Caco-2 (cell line): ENCODE measurements around the gene CABP1. TPM values are rescaled to one million over a fixed set of nuclear protein-coding genes. Genes with fewer than 3 reads are reported as not detected.
"Not testable (repeated sequence)": the region's sequence is repeated elsewhere in the genome, so short reads cannot be mapped to it uniquely, and the experiment has no call there.

Experiments used
- BruUV-seq: library from RNA; stranded (reverse); fragments of 400-500 nt; replicated peaks from 2 replicates; lab custom pipeline; 2021; lab: Mats Ljungman, UMichigan
- CTCF ChIA-PET: fragments of 300-600 bp; sonication (Branson Sonifier 250); formaldehyde crosslinking; loops from one replicate; lab custom pipeline; 2022; ENCODE audit warnings: antibody characterized with exemption; lab: Charles Lee
- POLR2A ChIA-PET: fragments of 300-600 bp; sonication (Branson Sonifier 250); formaldehyde crosslinking; loops from one replicate; lab custom pipeline; 2022; ENCODE audit warnings: antibody characterized with exemption; lab: Charles Lee
- DNase-seq, 2 experiments: peaks; one replicate each; pipeline versions ENCODE4 v3.0.0 to v3.0.0-alpha.2; 2020 to 2022
- H3K27me3 ChIP-seq: replicated peaks from 2 replicates; pipeline ENCODE4 v1.6.0; 2011; ENCODE audit warnings: low read length; ENCODE audit not compliant: control insufficient read depth, insufficient read depth
- H3K36me3 ChIP-seq: 2 replicates; pipeline ENCODE4 v1.5.1; 2011; ENCODE audit warnings: low read length; ENCODE audit not compliant: control insufficient read depth, insufficient read depth
- H3K4me1 ChIP-seq: fragments of 250-450 bp; sonication (Bioruptor Pico); 2 replicates; pipeline ENCODE4 v1.5.1; 2020; ENCODE audit warnings: mild to moderate bottlenecking
- H3K4me3 ChIP-seq: 2 replicates; pipeline ENCODE4 v1.5.1; 2011; ENCODE audit warnings: low read depth, mild to moderate bottlenecking, control low read depth, low read length
- H3K9me3 ChIP-seq: fragments of 250-450 bp; sonication (Bioruptor Pico); 2 replicates; pipeline ENCODE4 v1.5.1; 2020; ENCODE audit warnings: mild to moderate bottlenecking, moderate library complexity
- H3K27ac Mint-ChIP-seq: one replicate; pipeline ENCODE4 v1.8.0; 2022; ENCODE audit warnings: mixed read lengths; ENCODE audit not compliant: unreplicated experiment
- H3K27me3 Mint-ChIP-seq: one replicate; pipeline ENCODE4 v1.8.0; 2022; ENCODE audit warnings: mixed read lengths; ENCODE audit not compliant: insufficient read depth, unreplicated experiment
- H3K36me3 Mint-ChIP-seq: one replicate; pipeline ENCODE4 v1.8.0; 2022; ENCODE audit warnings: mild to moderate bottlenecking, mixed read lengths; ENCODE audit not compliant: insufficient read depth, unreplicated experiment
- H3K4me1 Mint-ChIP-seq: one replicate; pipeline ENCODE4 v1.8.0; 2022; ENCODE audit warnings: low read depth, mixed read lengths; ENCODE audit not compliant: unreplicated experiment
- H3K4me3 Mint-ChIP-seq: one replicate; pipeline ENCODE4 v1.8.0; 2022; ENCODE audit warnings: mild to moderate bottlenecking, moderate library complexity, mixed read lengths; ENCODE audit not compliant: unreplicated experiment
- H3K9me3 Mint-ChIP-seq: one replicate; pipeline ENCODE4 v1.8.0; 2022; ENCODE audit warnings: mixed read lengths; ENCODE audit not compliant: unreplicated experiment
- intact Hi-C: fragments of 100-400 bp; cut with micrococcal nuclease; formaldehyde crosslinking; loops from one replicate; pipeline ENCODE4 v1.10.0; 2022; ENCODE audit not compliant: unreplicated experiment
- total RNA-seq: library from RNA; stranded (reverse); gene quantifications from 2 replicates; pipeline ENCODE4 v1.2.3, GENCODE V29; 2022
- TF ChIP-seq, protein P1 (sequence below), 2 experiments: fragments of 200-600 bp in 1 of 2; IDR thresholded peaks; 1 replicate in 1 of 2; 2 replicates in 1 of 2; pipeline versions ENCODE4 v1.5.1 to v1.8.0; 2011 to 2022; ENCODE audit warnings: antibody characterized with exemption in 1 of 2, control low read depth in 1 of 2, inconsistent platforms in 1 of 2, low read depth in 1 of 2, low read length in 1 of 2, mild to moderate bottlenecking in 1 of 2, moderate library complexity in 1 of 2; ENCODE audit not compliant: insufficient read depth in 1 of 2, severe bottlenecking in 1 of 2, unreplicated experiment in 1 of 2

The CABP1 gene
- total RNA-seq, 1 experiment from 2014 or later: 0.95 TPM

GRCh38 chr12:120598674-120599463 is 41.6 kb upstream of the CABP1 start:
- CTCF ChIA-PET: no interaction called here

DNA sequence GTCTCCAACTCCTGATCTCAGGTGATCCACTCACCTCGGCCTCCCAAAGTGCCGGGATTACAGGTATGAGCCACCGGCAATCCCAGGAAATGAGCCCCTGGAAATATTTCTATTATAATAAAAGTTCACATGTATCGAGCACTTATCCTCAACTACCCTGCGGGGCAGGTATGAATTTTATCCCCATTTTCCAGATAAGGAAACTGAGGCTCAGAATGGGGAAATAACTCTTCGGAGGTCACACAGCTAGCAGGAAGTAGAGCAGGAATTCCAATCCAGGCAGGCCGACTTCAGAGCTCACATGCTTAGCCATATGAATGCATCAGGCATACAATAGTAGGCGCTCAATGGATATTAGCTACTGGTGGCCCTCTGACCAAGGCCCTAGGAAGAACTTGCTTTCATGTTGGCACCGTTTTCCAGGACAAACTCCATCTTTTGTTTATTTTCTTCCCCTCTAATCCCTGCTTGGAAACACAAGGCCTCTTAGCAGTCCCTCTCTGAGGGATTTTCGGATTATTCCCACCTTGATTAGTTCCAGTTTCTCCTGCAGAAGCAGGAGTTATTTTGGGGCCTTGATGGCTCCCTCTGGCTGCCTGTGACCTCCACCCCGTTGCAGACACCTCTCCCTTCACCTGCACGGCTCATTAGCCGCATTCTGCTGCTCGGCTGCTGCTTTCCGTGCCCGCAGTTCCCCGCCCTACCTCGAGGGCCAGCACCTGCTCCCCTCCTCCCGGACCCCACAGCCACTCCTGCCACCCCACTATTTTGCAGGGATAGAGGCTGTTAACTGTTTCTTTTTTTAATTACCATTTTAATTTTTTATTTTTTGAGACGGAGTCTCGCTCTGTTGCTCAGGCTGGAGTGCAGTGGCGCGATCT is 40.5 kb upstream of the CABP1 start:
- ChIA-PET POLR2A (no interaction called here), CTCF (no interaction called here)
- H3K27me3 Mint-ChIP-seq: no peaks in the 10 kb centered on the region
- Histone ChIP-seq H3K36me3 (no peaks in the 10 kb centered on the region), H3K27me3 (no peaks in the 10 kb centered on the region), H3K4me3 (no peak overlapping the region), H3K9me3 (no peaks in the 10 kb centered on the region), H3K4me1 (no peaks in the 10 kb centered on the region)
- TF ChIP-seq, protein P1, sequence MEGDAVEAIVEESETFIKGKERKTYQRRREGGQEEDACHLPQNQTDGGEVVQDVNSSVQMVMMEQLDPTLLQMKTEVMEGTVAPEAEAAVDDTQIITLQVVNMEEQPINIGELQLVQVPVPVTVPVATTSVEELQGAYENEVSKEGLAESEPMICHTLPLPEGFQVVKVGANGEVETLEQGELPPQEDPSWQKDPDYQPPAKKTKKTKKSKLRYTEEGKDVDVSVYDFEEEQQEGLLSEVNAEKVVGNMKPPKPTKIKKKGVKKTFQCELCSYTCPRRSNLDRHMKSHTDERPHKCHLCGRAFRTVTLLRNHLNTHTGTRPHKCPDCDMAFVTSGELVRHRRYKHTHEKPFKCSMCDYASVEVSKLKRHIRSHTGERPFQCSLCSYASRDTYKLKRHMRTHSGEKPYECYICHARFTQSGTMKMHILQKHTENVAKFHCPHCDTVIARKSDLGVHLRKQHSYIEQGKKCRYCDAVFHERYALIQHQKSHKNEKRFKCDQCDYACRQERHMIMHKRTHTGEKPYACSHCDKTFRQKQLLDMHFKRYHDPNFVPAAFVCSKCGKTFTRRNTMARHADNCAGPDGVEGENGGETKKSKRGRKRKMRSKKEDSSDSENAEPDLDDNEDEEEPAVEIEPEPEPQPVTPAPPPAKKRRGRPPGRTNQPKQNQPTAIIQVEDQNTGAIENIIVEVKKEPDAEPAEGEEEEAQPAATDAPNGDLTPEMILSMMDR (IDR thresholded peaks at IDR 0.05; ENCODE audit: insufficient read depth in 1 of 2, low read depth in 1 of 2, low read length in 1 of 2, severe bottlenecking in 1 of 2, unreplicated experiment in 1 of 2): no peak
- H3K4me3 Mint-ChIP-seq: no peak overlapping the region
- intact Hi-C loops: no loop called here
- no peaks in the 10 kb centered on the region for H3K36me3 Mint-ChIP-seq
- DNase-seq: no peak
- BruUV-seq: no TSS peak
- H3K27ac Mint-ChIP-seq: no peak overlapping the region
- H3K9me3 Mint-ChIP-seq: no peaks in the 10 kb centered on the region
- H3K4me1 Mint-ChIP-seq: no peaks in the 10 kb centered on the region

More at GRCh38 chr12:120598674-120599463, 41.6 kb upstream of the CABP1 start:
- no peaks in the 10 kb centered on the region for H3K27me3 ChIP-seq
- no peak overlapping the region for H3K4me3 ChIP-seq
- Mint-ChIP-seq H3K9me3 (no peaks in the 10 kb centered on the region), H3K27me3 (no peaks in the 10 kb centered on the region), H3K4me3 (no peak overlapping the region), H3K27ac (no peak overlapping the region), H3K4me1 (no peaks in the 10 kb centered on the region), H3K36me3 (no peaks in the 10 kb centered on the region)
- no peak for DNase-seq
- no peaks in the 10 kb centered on the region for H3K9me3 ChIP-seq
- H3K36me3 ChIP-seq: no peaks in the 10 kb centered on the region
- H3K4me1 ChIP-seq: no peaks in the 10 kb centered on the region
- no TSS peak for BruUV-seq
- TF ChIP-seq, protein P1 (IDR thresholded peaks at IDR 0.05; ENCODE audit: insufficient read depth in 1 of 2, low read depth in 1 of 2, low read length in 1 of 2, severe bottlenecking in 1 of 2, unreplicated experiment in 1 of 2): no peak
- intact Hi-C loops: no loop called here
- POLR2A ChIA-PET: interaction anchor here (0.5 kb wide), 1 partner anchor 27 kb away, joined by 6 read pairs; no protein-coding TSS in a partner anchor

DNA sequence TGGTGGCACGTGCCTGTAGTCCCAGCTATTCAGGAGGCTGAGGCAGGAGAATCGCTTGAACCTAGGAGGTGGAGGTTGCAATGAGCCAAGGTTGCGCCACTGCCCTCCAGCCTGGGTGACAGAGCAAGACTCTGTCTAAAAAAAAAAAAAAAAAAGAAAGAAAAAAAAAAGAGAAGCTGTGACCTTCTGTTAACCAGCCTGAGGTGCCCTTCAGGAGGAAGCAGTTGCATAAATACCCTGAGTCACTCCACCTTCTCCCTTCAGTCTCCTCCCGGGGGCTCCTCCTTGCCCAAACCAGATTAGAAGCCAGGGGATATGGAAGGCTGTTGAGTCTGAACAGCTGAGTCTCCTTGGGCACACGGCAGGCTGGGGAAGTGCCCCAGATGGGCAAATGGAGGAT is 38.0 kb upstream of the CABP1 start:
- H3K27me3 Mint-ChIP-seq, H3K4me1 Mint-ChIP-seq, intact Hi-C loops, H3K4me1 ChIP-seq, H3K9me3 Mint-ChIP-seq, H3K36me3 ChIP-seq, H3K27ac Mint-ChIP-seq, H3K36me3 Mint-ChIP-seq, H3K9me3 ChIP-seq, H3K27me3 ChIP-seq, BruUV-seq, H3K4me3 ChIP-seq, DNase-seq, H3K4me3 Mint-ChIP-seq: not testable (repeated sequence)
- ChIA-PET CTCF (interaction anchor here (0.6 kb wide), 1 partner anchor 408 kb away, joined by 4 read pairs; no protein-coding TSS in a partner anchor), POLR2A (interaction anchor here (0.6 to 0.7 kb wide), 2 partner anchors 12 to 371 kb away, joined by 5 to 6 read pairs; no protein-coding TSS in a partner anchor)
